Cortex of kidney (tissue), 1 donor: ENCODE results near the gene PTCRA.

Experiments used
- DNase-seq: peaks from one replicate; lab custom pipeline; 2025; lab: John Stamatoyannopoulos, UW

PTCRA gene

DNA sequence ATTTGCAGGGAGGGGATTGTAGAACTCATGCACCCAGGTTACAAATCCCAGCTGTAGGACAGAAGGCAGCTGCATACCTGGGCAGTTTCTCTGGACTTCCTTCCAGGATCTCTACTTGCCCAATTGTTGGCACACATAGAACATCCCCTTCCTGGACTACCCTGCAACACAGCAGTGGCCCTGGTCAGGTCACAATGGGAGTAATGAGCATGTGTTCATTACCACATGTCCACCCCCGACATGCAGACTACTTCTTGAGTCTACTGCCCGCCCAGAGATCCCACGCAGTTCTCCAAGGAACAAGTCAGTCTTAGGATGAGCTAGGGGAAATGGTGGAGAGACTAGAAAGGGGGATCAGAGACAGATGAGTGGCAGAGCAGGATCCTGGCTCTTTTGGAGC is 58.1 kb downstream of the PTCRA start:
- DNase-seq = no peak

DNA sequence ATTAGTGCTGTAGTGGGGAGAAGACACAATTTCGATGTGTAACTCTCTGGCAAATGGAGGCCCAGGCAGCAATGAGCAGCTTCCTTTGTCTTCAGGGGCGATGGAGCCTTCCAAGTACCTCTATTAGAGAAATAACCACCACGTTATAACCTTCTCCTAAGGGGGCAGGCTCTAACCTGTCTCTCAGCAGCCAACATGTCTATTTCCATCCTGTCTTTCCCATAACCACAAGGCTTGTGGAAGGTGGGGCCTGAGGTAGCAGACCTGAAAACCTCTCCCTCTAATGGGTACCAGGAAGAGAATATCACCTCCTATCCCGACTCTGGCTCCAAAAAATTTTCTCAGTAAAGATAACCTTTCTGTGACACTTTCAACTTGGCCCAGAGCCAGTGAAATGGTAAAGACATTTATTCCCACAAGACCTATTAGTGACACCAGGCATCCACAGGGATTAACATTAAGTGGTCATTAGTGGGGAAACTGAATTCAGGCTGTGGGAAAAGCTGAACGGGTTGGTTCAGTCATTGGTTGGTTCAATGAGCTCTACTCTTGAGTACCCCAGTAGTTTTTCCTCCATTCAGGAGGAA is 59.2 kb downstream of the PTCRA start:
- DNase-seq = no peak
